HG02678 (cell line): ENCODE measurements around the gene GPR27.

Source experiments
- ATAC-seq: cut with Tn5 transposase; IDR thresholded peaks from one replicate; pipeline ENCODE4 v1.9.1; 2021; ENCODE audit warnings: mild to moderate bottlenecking, moderate library complexity; ENCODE audit not compliant: unreplicated experiment

The GPR27 gene

GRCh38 chr3:71785532-71786216 is 32.0 kb downstream of the GPR27 start:
- ATAC-seq: no peak

GRCh38 chr3:71786217-71786549 is 32.5 kb downstream of the GPR27 start:
- no peak for ATAC-seq

- no peak for ATAC-seq
These were observed 32.9 kb downstream of the GPR27 start for GRCh38 chr3:71786551-71786950.

- no peak for ATAC-seq
These were observed 34.3 kb downstream of the GPR27 start for GRCh38 chr3:71787851-71788405.

GRCh38 chr3:71789922-71790321 is 36.3 kb downstream of the GPR27 start:
- ATAC-seq: no peak

- no peak for ATAC-seq
These were observed 38.0 kb downstream of the GPR27 start for GRCh38 chr3:71791634-71792033.

DNA sequence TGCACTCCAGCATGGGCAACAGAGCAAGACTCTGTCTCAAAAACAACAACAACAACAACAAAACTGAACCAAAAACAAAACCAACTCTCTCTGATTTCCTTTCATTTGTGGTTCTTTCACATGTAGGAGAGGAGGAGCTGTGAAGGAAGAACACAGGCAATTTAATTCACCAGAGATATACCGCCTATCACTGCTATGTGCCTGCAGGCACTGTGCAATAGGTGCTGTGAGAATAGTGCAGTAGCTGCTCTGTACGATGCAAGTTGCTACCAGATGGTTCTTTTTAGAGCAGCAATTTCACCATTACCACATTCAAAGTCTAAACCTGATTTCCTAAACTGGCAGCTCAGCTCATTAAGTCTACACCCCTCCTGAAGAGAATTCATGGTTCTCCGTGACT is 42.6 kb downstream of the GPR27 start:
- no peak for ATAC-seq

- ATAC-seq: no peak
These were observed 43.8 kb downstream of the GPR27 start for GRCh38 chr3:71797455-71797854.

- no peak for ATAC-seq
These were observed 46.4 kb downstream of the GPR27 start for GRCh38 chr3:71800023-71800422.

- no peak for ATAC-seq
These were observed 48.3 kb downstream of the GPR27 start for GRCh38 chr3:71801986-71802385.

GRCh38 chr3:71803248-71803647 is 49.6 kb downstream of the GPR27 start:
- ATAC-seq: no peak

- no peak for ATAC-seq
These were observed 51.5 kb downstream of the GPR27 start for GRCh38 chr3:71805199-71805598.

- no peak for ATAC-seq
These were observed 52.0 kb downstream of the GPR27 start for GRCh38 chr3:71805691-71806090.
